Measurements from ENCODE around the gene ZNF746. TPM values are rescaled to one million over a fixed set of nuclear protein-coding genes. Genes with fewer than 3 reads are reported as not detected.
A peak's percentile ranks its signal among the peaks of the same experiment; 100 is the strongest.

ZNF746 gene
- total and polyA plus RNA-seq, 2 of the 13 experiments (the other 11 are each of a cell fraction or from before 2014, with no cell fraction given): 3.8 to 8.1 TPM

- TF ChIP-seq CBX2 (IDR thresholded peaks at IDR 0.05; ENCODE audit: low read depth, low read length): no peak
- no peak for TF ChIP-seq CBX2 (CRISPR knock-in tag; IDR thresholded peaks at IDR 0.05; ENCODE audit: low read depth)
- no peak for TF ChIP-seq MEIS1 (CRISPR knock-in tag; IDR thresholded peaks at IDR 0.05; ENCODE audit: borderline replicate concordance)
- no peak for TF ChIP-seq ZBTB21 (CRISPR knock-in tag; IDR thresholded peaks at IDR 0.05)
- TF ChIP-seq THAP9 (CRISPR knock-in tag; IDR thresholded peaks at IDR 0.05; ENCODE audit: borderline replicate concordance): no peak
- no peak for TF ChIP-seq ZSCAN5A (CRISPR knock-in tag; IDR thresholded peaks at IDR 0.05; ENCODE audit: borderline replicate concordance)
- TF ChIP-seq ZEB1 (IDR thresholded peaks at IDR 0.05; ENCODE audit: insufficient replicate concordance, low read depth): no peak
- no peak for TF ChIP-seq ZNF30 (CRISPR knock-in tag; IDR thresholded peaks at IDR 0.05)
- TF ChIP-seq BRCA1 (CRISPR knock-in tag; IDR thresholded peaks at IDR 0.05): no peak
- TF ChIP-seq NFYC (CRISPR knock-in tag; IDR thresholded peaks at IDR 0.05): no peak
- TF ChIP-seq ZNF660 (CRISPR knock-in tag; IDR thresholded peaks at IDR 0.05; ENCODE audit: borderline replicate concordance, low read depth): no peak
- no peak; the same call in 1 of the 2 replicates for TF ChIP-seq GPN1 (CRISPR knock-in tag; IDR thresholded peaks at IDR 0.05; ENCODE audit: borderline replicate concordance)
- no peak for TF ChIP-seq ZNF597 (CRISPR knock-in tag; IDR thresholded peaks at IDR 0.05)
- TF ChIP-seq RBFOX2 (IDR thresholded peaks at IDR 0.05; ENCODE audit: low read depth, low read length): peak; percentile 74
- peak; percentile 63; the same call in 1 of the 2 replicates for TF ChIP-seq RARA (CRISPR knock-in tag; IDR thresholded peaks at IDR 0.05)
- TF ChIP-seq ZNF768 (CRISPR knock-in tag; IDR thresholded peaks at IDR 0.05): peak; percentile 21; the same call in 1 of the 2 replicates
- TF ChIP-seq ZNF780A (CRISPR knock-in tag; IDR thresholded peaks at IDR 0.05): no peak
- peak; percentile 98 for TF ChIP-seq ZNF777 (CRISPR knock-in tag; IDR thresholded peaks at IDR 0.05)
- no peak for TF ChIP-seq ZNF253 (CRISPR knock-in tag; IDR thresholded peaks at IDR 0.05; ENCODE audit: borderline replicate concordance)
- no peak for TF ChIP-seq ZNF337 (CRISPR knock-in tag; IDR thresholded peaks at IDR 0.05; ENCODE audit: borderline replicate concordance, low read depth)
- no peak for TF ChIP-seq PAXIP1 (CRISPR knock-in tag; conservative IDR thresholded peaks at IDR 0.05)
Measured at GRCh38 chr7:149497467-149498261, at the start of gene ZNF746 (continued).
